ENCODE results near the gene ST7.

- TF ChIP-seq CTCF (IDR thresholded peaks at IDR 0.05; ENCODE audit: poor library complexity, severe bottlenecking) = no peak
- no peak for TF ChIP-seq TAF1 (IDR thresholded peaks at IDR 0.05; ENCODE audit: low read depth)
- no peak for TF ChIP-seq RAD21 (conservative IDR thresholded peaks at IDR 0.05)
- no peak for TF ChIP-seq POLR2AphosphoS5 (IDR thresholded peaks at IDR 0.05)
- TF ChIP-seq EZH2 (IDR thresholded peaks at IDR 0.05; ENCODE audit: borderline replicate concordance, insufficient read depth, low read length, poor library complexity, severe bottlenecking) = no peak
- no peak for TF ChIP-seq EP300 (conservative IDR thresholded peaks at IDR 0.05; ENCODE audit: poor library complexity, severe bottlenecking)
- no peak for TF ChIP-seq REST (IDR thresholded peaks at IDR 0.05; ENCODE audit: borderline replicate concordance)
- TF ChIP-seq SMC3 (conservative IDR thresholded peaks at IDR 0.05; ENCODE audit: poor library complexity) = no peak
- no peak for TF ChIP-seq MXI1 (conservative IDR thresholded peaks at IDR 0.05; ENCODE audit: poor library complexity, severe bottlenecking)
Observed at GRCh38 chr7:117137868-117138267, 184.6 kb downstream of the ST7 start.
